ENCODE measurements around the gene GAS7. TPM values are rescaled to one million over a fixed set of nuclear protein-coding genes. Genes with fewer than 3 reads are reported as not detected.

The GAS7 gene
- total and polyA plus RNA-seq, 2 of the 13 experiments (the other 11 are each of a cell fraction or from before 2014, with no cell fraction given), result 1.0 to 5.2 TPM

- ATAC-seq (no peak), FAIRE-seq (no peak), DNase-seq (ENCODE audit: low spot score) (no peak)
- intact Hi-C loops (cut with micrococcal nuclease; ENCODE audit: unreplicated experiment) (loop anchor here (1.0 kb wide), 1 partner anchor 34 kb away; no protein-coding TSS in a partner anchor), in situ Hi-C loops (cut with HindIII; ENCODE audit: extremely low pct_ligation_motif_present, low pct_unique_long_range_greater_than_20kb) (no loop called here)
- Histone ChIP-seq H3K9me3 (ENCODE audit: low read length) (no peaks in the 10 kb centered on the region), H3K4me3 (replicated peaks in 1 of 3; ENCODE audit: insufficient read depth in 1 of 3, low read depth in 2 of 3, low read length in 3 of 3) (no peak overlapping the region), H3K27me3 (ENCODE audit: control insufficient read depth in 1 of 2, insufficient read depth in 2 of 2, low read length in 2 of 2) (peaks cover 2 to 27% of the 10 kb centered on the region in 2 experiments; a peak in 2 of 5 replicates), H3K4me1 (ENCODE audit: insufficient read depth, low read length) (no peaks in the 10 kb centered on the region), H4K20me1 (ENCODE audit: insufficient read depth, low read length) (no peaks in the 10 kb centered on the region), H3K27ac (ENCODE audit: extremely low read length, insufficient read depth, low read length) (no peak overlapping the region), H3K36me3 (replicated peaks in 1 of 2; ENCODE audit: control insufficient read depth in 1 of 2, insufficient read depth in 2 of 2, low read length in 2 of 2) (no peaks in the 10 kb centered on the region), H3K4me2 (ENCODE audit: low read depth, low read length) (no peak overlapping the region), H3K9ac (ENCODE audit: insufficient read depth, low read depth, low read length) (no peak overlapping the region), H2AFZ (ENCODE audit: low read length) (no peak overlapping the region), H3K79me2 (ENCODE audit: insufficient read depth, low read length) (no peaks in the 10 kb centered on the region)
- POLR2A ChIA-PET, result no interaction called here
- 21% methylated on average over 17 of the region's 19 CpGs for WGBS (ENCODE audit: low lambda C conversion rate)
- CTCF ChIA-PET (ENCODE audit: low intra/inter-chr PET ratio, low total read pairs), result interaction anchor here (1.8 kb wide), 1 partner anchor 34 kb away, joined by 8 read pairs; no protein-coding TSS in a partner anchor
- BruUV-seq (replicated peaks), result no TSS peak
- TF ChIP-seq SMAD9 (CRISPR knock-in tag; IDR thresholded peaks at IDR 0.05) (no peak), ELK4 (CRISPR knock-in tag; IDR thresholded peaks at IDR 0.05; ENCODE audit: borderline replicate concordance) (no peak), ZNF276 (CRISPR knock-in tag; IDR thresholded peaks at IDR 0.05; ENCODE audit: low read depth) (no peak), ZNF75D (CRISPR knock-in tag; IDR thresholded peaks at IDR 0.05; ENCODE audit: borderline replicate concordance) (no peak), CBFB (CRISPR knock-in tag; IDR thresholded peaks at IDR 0.05) (no peak), HDAC1 (CRISPR knock-in tag; IDR thresholded peaks at IDR 0.05) (no peak), ZBTB7B (CRISPR knock-in tag; IDR thresholded peaks at IDR 0.05) (no peak), POGK (CRISPR knock-in tag; conservative IDR thresholded peaks at IDR 0.05) (no peak), NR0B2 (CRISPR knock-in tag; IDR thresholded peaks at IDR 0.05) (no peak), ARID5B (CRISPR knock-in tag; IDR thresholded peaks at IDR 0.05) (no peak), ATF4 (CRISPR knock-in tag; IDR thresholded peaks at IDR 0.05) (no peak), NONO (IDR thresholded peaks at IDR 0.05) (no peak), NONO (CRISPR knock-in tag; conservative IDR thresholded peaks at IDR 0.05) (no peak)
These were observed 239.7 kb downstream of the GAS7 start for GRCh38 chr17:9958586-9959281.
